SK-N-SH (cell line): ENCODE data around the gene DOCK3. TPM values are rescaled to one million over a fixed set of nuclear protein-coding genes. Genes with fewer than 3 reads are reported as not detected.

Experiments used
- CTCF ChIA-PET: fragments of 300-600, 350-600 bp; formaldehyde crosslinking; extraction: SDS; loops from one replicate; lab custom pipeline; 2021; lab: Yijun Ruan, JAX
- POLR2A ChIA-PET: fragments of 350-600 bp; sonication (Branson Sonifier 250); formaldehyde crosslinking; extraction: SDS; loops from one replicate; lab custom pipeline; 2020; ENCODE audit warnings: antibody characterized with exemption, inconsistent platforms; lab: Yijun Ruan, JAX
- DNase-seq: peaks from one replicate; pipeline ENCODE4 v3.0.0; 2012
- H2AFZ ChIP-seq: fragments of 200-600 bp; sonication (generic); 2 replicates; pipeline ENCODE4 v1.8.1; 2016; ENCODE audit warnings: antibody characterized with exemption, mild to moderate bottlenecking, low read depth
- H3F3A ChIP-seq: fragments of 200-600 bp; sonication (generic); replicated peaks from 2 replicates; pipeline ENCODE3; 2016; ENCODE audit warnings: antibody characterized with exemption, mild to moderate bottlenecking; ENCODE audit not compliant: insufficient read depth
- H3K27ac ChIP-seq, 2 experiments: fragments of 200-500 bp in 1 of 2; fragments of 200-600 bp in 1 of 2; sonication (Bioruptor generic) in 1 of 2; sonication (generic), shearing (Covaris generic) in 1 of 2; 2 replicates each; pipeline versions ENCODE4 v1.5.1 to v1.6.1; 2014 to 2016; ENCODE audit warnings: low read depth in 2 of 2, inconsistent platforms in 1 of 2, low read length in 1 of 2, mild to moderate bottlenecking in 1 of 2, mixed read lengths in 1 of 2
- H3K27me3 ChIP-seq: fragments of 200-600 bp; sonication (generic), shearing (Covaris generic); 2 replicates; pipeline ENCODE4 v1.6.1; 2016; ENCODE audit warnings: mixed run types; ENCODE audit not compliant: insufficient read depth
- H3K36me3 ChIP-seq, 2 experiments: fragments of 200-500 bp in 1 of 2; fragments of 200-600 bp in 1 of 2; sonication (Bioruptor generic) in 1 of 2; sonication (generic) in 1 of 2; replicated peaks in 1 of 2; 2 replicates each; pipeline versions ENCODE3 to v1.5.1; 2014 to 2016; ENCODE audit warnings: low read length in 1 of 2, mild to moderate bottlenecking in 1 of 2; ENCODE audit not compliant: insufficient read depth in 2 of 2, control insufficient read depth in 1 of 2
- H3K4me1 ChIP-seq, 2 experiments: fragments of 200-500 bp in 1 of 2; fragments of 200-600 bp in 1 of 2; sonication (Bioruptor generic) in 1 of 2; sonication (generic), shearing (Covaris generic) in 1 of 2; 2 replicates each; pipeline versions ENCODE4 v1.5.1 to v1.6.1; 2014 to 2016; ENCODE audit warnings: low read depth in 1 of 2, low read length in 1 of 2, mixed run types in 1 of 2; ENCODE audit not compliant: insufficient read depth in 2 of 2, control insufficient read depth in 1 of 2
- H3K4me2 ChIP-seq: fragments of 200-600 bp; sonication (generic), shearing (Covaris generic); 2 replicates; pipeline ENCODE4 v1.6.1; 2017; ENCODE audit warnings: mixed run types
- H3K4me3 ChIP-seq, 2 experiments: fragments of 200-500 bp in 1 of 2; fragments of 200-600 bp in 1 of 2; sonication (Bioruptor generic) in 1 of 2; sonication (generic), shearing (Covaris generic) in 1 of 2; 2 replicates each; pipeline versions ENCODE4 v1.5.1 to v1.8.1; 2014 to 2016; ENCODE audit warnings: low read depth in 2 of 2, inconsistent platforms in 1 of 2, low read length in 1 of 2, mild to moderate bottlenecking in 1 of 2, mixed read lengths in 1 of 2, moderate library complexity in 1 of 2
- H3K79me2 ChIP-seq: fragments of 200-600 bp; sonication (generic); 2 replicates; pipeline ENCODE4 v1.8.1; 2017; ENCODE audit warnings: mild to moderate bottlenecking; ENCODE audit not compliant: insufficient read depth
- H3K9ac ChIP-seq: fragments of 200-600 bp; sonication (generic); 2 replicates; pipeline ENCODE4 v1.6.1; 2017; ENCODE audit warnings: mixed run types
- H3K9me2 ChIP-seq: fragments of 200-600 bp; sonication (generic); 2 replicates; pipeline ENCODE4 v1.6.1; 2017; ENCODE audit warnings: mixed run types
- H3K9me3 ChIP-seq: fragments of 200-600 bp; sonication (generic); 2 replicates; pipeline ENCODE4 v1.6.1; 2017; ENCODE audit warnings: mixed run types, mild to moderate bottlenecking, moderate library complexity
- H4K20me1 ChIP-seq: fragments of 200-600 bp; sonication (generic); 2 replicates; pipeline ENCODE4 v1.6.1; 2017; ENCODE audit warnings: mild to moderate bottlenecking, mixed run types; ENCODE audit not compliant: insufficient read depth
- CTCF ChIP-seq: fragments of 200-600 bp; sonication (generic); IDR thresholded peaks from 2 replicates; pipeline ENCODE4 v1.6.1; 2017; ENCODE audit warnings: antibody characterized with exemption, mild to moderate bottlenecking, moderate library complexity
- ELF1 ChIP-seq: IDR thresholded peaks from 2 replicates; pipeline ENCODE4 v1.4.0; 2012
- EZH2phosphoT487 ChIP-seq: fragments of 200-600 bp; sonication (generic); IDR thresholded peaks from 2 replicates; pipeline ENCODE4 v1.6.1; 2017; ENCODE audit warnings: low read depth, mixed run types, mild to moderate bottlenecking, antibody characterized with exemption, moderate library complexity, borderline replicate concordance
- FOSL2 ChIP-seq: IDR thresholded peaks from 2 replicates; pipeline ENCODE4 v1.4.0; 2012; ENCODE audit warnings: low read depth, mild to moderate bottlenecking, moderate library complexity, borderline replicate concordance
- FOXJ3 ChIP-seq: sonication (generic); formaldehyde crosslinking; IDR thresholded peaks from 2 replicates; pipeline ENCODE4 v1.5.1; 2020; ENCODE audit warnings: mild to moderate bottlenecking, missing genetic modification reagents
- FOXM1 ChIP-seq: IDR thresholded peaks from 2 replicates; pipeline ENCODE4 v1.4.0; 2012; ENCODE audit warnings: low read depth, mild to moderate bottlenecking
- GABPA ChIP-seq: IDR thresholded peaks from 2 replicates; pipeline ENCODE4 v1.4.0; 2012; ENCODE audit warnings: low read depth, mild to moderate bottlenecking
- GATA2 ChIP-seq: sonication (generic); formaldehyde crosslinking; IDR thresholded peaks from 2 replicates; pipeline ENCODE4 v1.5.0; 2020; ENCODE audit warnings: mild to moderate bottlenecking, missing genetic modification reagents
- IRF3 ChIP-seq: fragments of 150-350 bp; IDR thresholded peaks from 2 replicates; pipeline ENCODE4 v1.6.1; 2016; ENCODE audit warnings: mild to moderate bottlenecking, low read depth, low read length
- JUND ChIP-seq: IDR thresholded peaks from 2 replicates; pipeline ENCODE4 v1.4.0; 2012
- MAX ChIP-seq: IDR thresholded peaks from 2 replicates; pipeline ENCODE4 v1.4.0; 2012; ENCODE audit warnings: low read depth
- PBX3 ChIP-seq: IDR thresholded peaks from 2 replicates; pipeline ENCODE4; 2012
- RCOR1 ChIP-seq: fragments of 150-350 bp; IDR thresholded peaks from 2 replicates; pipeline ENCODE4 v1.6.1; 2017; ENCODE audit warnings: antibody characterized with exemption, low read length
- REST ChIP-seq: IDR thresholded peaks from 2 replicates; pipeline ENCODE4 v1.6.1; 2012; ENCODE audit warnings: mild to moderate bottlenecking, low read depth, low read length, moderate library complexity
- RXRA ChIP-seq: IDR thresholded peaks from 2 replicates; pipeline ENCODE4 v1.4.0; 2012; ENCODE audit warnings: low read depth, mild to moderate bottlenecking, borderline replicate concordance
- SIN3A ChIP-seq: IDR thresholded peaks from 2 replicates; pipeline ENCODE4 v1.6.1; 2012; ENCODE audit warnings: low read depth, mild to moderate bottlenecking, low read length, moderate library complexity, borderline replicate concordance
- SMC3 ChIP-seq: IDR thresholded peaks from 2 replicates; pipeline ENCODE4 v1.6.1; 2012; ENCODE audit warnings: low read depth, low read length, improper control_type of control experiment
- TCF12 ChIP-seq: IDR thresholded peaks from 2 replicates; pipeline ENCODE4 v1.4.0; 2012
- TEAD4 ChIP-seq: IDR thresholded peaks from 2 replicates; pipeline ENCODE4 v1.4.0; 2012; ENCODE audit warnings: mild to moderate bottlenecking, borderline replicate concordance; ENCODE audit not compliant: insufficient read depth
- USF2 ChIP-seq: fragments of 150-350 bp; IDR thresholded peaks from 2 replicates; pipeline ENCODE4 v1.6.1; 2017; ENCODE audit warnings: antibody characterized with exemption, low read length, low read depth, borderline replicate concordance
- YY1 ChIP-seq: IDR thresholded peaks from 2 replicates; pipeline ENCODE4 v1.4.0; 2012; ENCODE audit warnings: low read depth, mild to moderate bottlenecking
- WGBS: methylation state at CpG from one replicate; pipeline ENCODE4 v1.1.6; 2017; ENCODE audit warnings: low lambda C conversion rate; 5-methylcytosine and 5-hydroxymethylcytosine counted together
- polyA plus RNA-seq, 3 experiments: library from polyadenylated mRNA; depleted of rRNA; stranded (reverse); fragments of >200 nt; gene quantifications; 2 replicates each; pipeline ENCODE4 v1.2.3, GENCODE V29; 2012

Gene DOCK3
- polyA plus RNA-seq, 1 of the 3 experiments (the other 2 are of a cell fraction), result 0.05 TPM

- no peak for TF ChIP-seq SIN3A
- TF ChIP-seq JUND, result no peak
- TF ChIP-seq GABPA, result no peak
- no peak for TF ChIP-seq RXRA
Observed at GRCh38 chr3:50953825-50954414, 279.2 kb downstream of the DOCK3 start (continued).

GRCh38 chr3:50961386-50961785 lies 286.7 kb downstream of the DOCK3 start:
- Histone ChIP-seq H3K27me3 (peaks cover 4% of the 10 kb centered on the region; the same call in 1 of the 2 replicates), H3F3A (no peaks in the 10 kb centered on the region), H3K4me1 (no peaks in the 10 kb centered on the region)
- no peak for TF ChIP-seq FOSL2
- TF ChIP-seq RCOR1, result no peak
- no peak for TF ChIP-seq FOXM1
- no peak for TF ChIP-seq MAX
- TF ChIP-seq YY1, result no peak
- TF ChIP-seq IRF3, result no peak
- no peak for TF ChIP-seq PBX3
- no peak for TF ChIP-seq REST
- TF ChIP-seq CTCF, result no peak
- TF ChIP-seq TCF12, result no peak
- no peak for TF ChIP-seq EZH2phosphoT487
- no peak for TF ChIP-seq FOXJ3
- no peak for TF ChIP-seq GABPA
- no peak for TF ChIP-seq USF2
- no peak for TF ChIP-seq GATA2
- TF ChIP-seq SIN3A, result no peak
- TF ChIP-seq RXRA, result no peak
- no peak for TF ChIP-seq SMC3
- TF ChIP-seq ELF1, result no peak
- no peak for TF ChIP-seq TEAD4
- TF ChIP-seq, all 33 proteins: peak for 0
- CTCF ChIA-PET, result interaction anchor here (0.7 kb wide), 1 partner anchor 32 kb away, joined by 3 read pairs; no protein-coding TSS in a partner anchor
- Histone ChIP-seq H3K79me2 (no peaks in the 10 kb centered on the region), H3K9me2 (no peaks in the 10 kb centered on the region), H2AFZ (no peak overlapping the region), H3K4me3 (no peak overlapping the region), H4K20me1 (no peaks in the 10 kb centered on the region), H3K9ac (no peak overlapping the region), H3K27ac (no peak overlapping the region), H3K36me3 (no peaks in the 10 kb centered on the region), H3K4me2 (no peak overlapping the region), H3K9me3 (no peaks in the 10 kb centered on the region)
- 13% methylated on average over 1 of the region's 1 CpG for WGBS
- POLR2A ChIA-PET, result no interaction called here
- DNase-seq, result no peak
